GM23248 (cell line): Measurements from ENCODE around the gene CRAT. TPM values are rescaled to one million over a fixed set of nuclear protein-coding genes. Genes with fewer than 3 reads are reported as not detected.

Experiments
- DNase-seq: peaks from one replicate; pipeline ENCODE4 v3.0.0-alpha.2; 2015
- H2AFZ ChIP-seq: fragments of 200-600 bp; sonication (generic); 2 replicates; pipeline ENCODE4 v1.6.1; 2016; ENCODE audit warnings: antibody characterized with exemption
- H3F3A ChIP-seq: fragments of 200-600 bp; sonication (generic); 2 replicates; pipeline ENCODE4 v1.6.1; 2016; ENCODE audit warnings: mild to moderate bottlenecking, antibody characterized with exemption, mixed run types; ENCODE audit not compliant: insufficient read depth
- H3K27ac ChIP-seq: fragments of 200-600 bp; sonication (generic); 2 replicates; pipeline ENCODE4 v1.5.1; 2016; ENCODE audit warnings: mild to moderate bottlenecking
- H3K27me3 ChIP-seq: fragments of 200-600 bp; sonication (generic); replicated peaks from 2 replicates; pipeline ENCODE4 v1.6.1; 2016; ENCODE audit warnings: mild to moderate bottlenecking; ENCODE audit not compliant: insufficient read depth
- H3K36me3 ChIP-seq: fragments of 200-600 bp; sonication (generic); 2 replicates; pipeline ENCODE4 v1.6.1; 2016; ENCODE audit warnings: low read depth, mild to moderate bottlenecking
- H3K4me1 ChIP-seq: fragments of 200-600 bp; sonication (generic); 2 replicates; pipeline ENCODE4 v1.6.1; 2016; ENCODE audit warnings: mild to moderate bottlenecking; ENCODE audit not compliant: insufficient read depth
- H3K4me2 ChIP-seq: fragments of 200-600 bp; sonication (generic); one replicate; pipeline ENCODE4 v1.6.1; 2016; ENCODE audit warnings: mild to moderate bottlenecking; ENCODE audit not compliant: unreplicated experiment
- H3K4me3 ChIP-seq: fragments of 200-600 bp; sonication (generic); 2 replicates; pipeline ENCODE4 v1.5.1; 2016; ENCODE audit warnings: mild to moderate bottlenecking
- H3K79me2 ChIP-seq: fragments of 200-600 bp; sonication (generic); 2 replicates; pipeline ENCODE4 v1.6.1; 2016; ENCODE audit warnings: mild to moderate bottlenecking; ENCODE audit not compliant: insufficient read depth
- H3K9ac ChIP-seq: fragments of 200-600 bp; sonication (generic); 2 replicates; pipeline ENCODE4 v1.6.1; 2016; ENCODE audit warnings: mild to moderate bottlenecking
- H3K9me2 ChIP-seq: fragments of 200-600 bp; sonication (generic); 2 replicates; pipeline ENCODE4 v1.6.1; 2016; ENCODE audit warnings: mixed run types, mild to moderate bottlenecking, moderate library complexity; ENCODE audit not compliant: insufficient read depth
- H3K9me3 ChIP-seq: fragments of 200-600 bp; sonication (generic); one replicate; pipeline ENCODE4 v1.6.1; 2017; ENCODE audit warnings: low read depth
- H4K20me1 ChIP-seq: fragments of 200-600 bp; sonication (generic); 2 replicates; pipeline ENCODE4 v1.6.0; 2016; ENCODE audit not compliant: insufficient read depth
- EZH2 ChIP-seq: fragments of 200-600 bp; sonication (generic); IDR thresholded peaks from 2 replicates; pipeline ENCODE4 v1.6.1; 2018; ENCODE audit warnings: antibody characterized with exemption, mild to moderate bottlenecking; ENCODE audit not compliant: insufficient read depth, poor library complexity, severe bottlenecking
- EZH2phosphoT487 ChIP-seq: fragments of 200-600 bp; sonication (generic); IDR thresholded peaks from 2 replicates; pipeline ENCODE4 v1.6.1; 2018; ENCODE audit warnings: antibody characterized with exemption, moderate library complexity, mild to moderate bottlenecking, low read depth; ENCODE audit not compliant: insufficient read depth
- WGBS, 2 experiments: methylation state at CpG; one replicate each; pipeline ENCODE4 v1.1.6; 2015 to 2017; ENCODE audit warnings: low lambda C conversion rate in 2 of 2, low coverage in 1 of 2; ENCODE audit errors: missing lambda C conversion rate in 2 of 2; 5-methylcytosine and 5-hydroxymethylcytosine counted together
- in situ Hi-C: fragments of 300-500 bp; cut with MboI; formaldehyde crosslinking; loops from 2 replicates; pipeline ENCODE4 v1.15.0; 2020
- polyA plus RNA-seq: library from polyadenylated mRNA; unstranded; fragments of >200 nt; fragmentation: Nextera tagmentation; extraction: Ambion mirVana; gene quantifications from 2 replicates; pipeline ENCODE4 v1.2.1, GENCODE V29; 2016
- total RNA-seq: library from RNA; depleted of rRNA; stranded (reverse); fragments of >200 nt; shearing (Covaris generic); gene quantifications from 2 replicates; pipeline ENCODE4 v1.2.3, GENCODE V29; 2014; rRNA removed

The CRAT gene
- total and polyA plus RNA-seq, 2 experiments from 2014 or later: 55.4 to 61.4 TPM

DNA sequence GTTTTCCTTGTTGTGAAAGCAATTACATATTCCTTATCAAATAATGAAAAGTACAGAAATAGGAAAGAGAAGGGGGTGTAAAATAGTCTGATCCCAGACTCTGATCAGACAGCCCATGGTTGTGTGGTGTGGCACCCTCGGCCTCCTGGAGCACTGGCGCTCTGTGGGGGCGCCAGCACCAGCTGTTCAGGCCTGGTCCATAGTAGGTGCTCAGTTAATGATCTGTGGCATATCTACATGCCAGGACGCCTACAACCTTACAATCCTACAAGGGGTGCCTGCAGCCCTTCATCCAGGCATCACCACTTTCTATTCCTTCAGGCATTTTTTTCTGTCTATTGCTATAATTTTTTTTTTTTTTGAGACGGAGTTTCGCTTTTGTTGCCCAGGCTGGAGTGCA, 57.6 kb downstream of the CRAT start:
- Histone ChIP-seq H3K36me3 (no peaks in the 10 kb centered on the region; the same call in 1 of the 2 replicates), H3K4me2 (no peak overlapping the region), H3K9ac (no peak overlapping the region), H3K4me3 (no peak overlapping the region), H3K27ac (no peak overlapping the region), H3K9me2 (no peaks in the 10 kb centered on the region), H3K9me3 (no peaks in the 10 kb centered on the region), H2AFZ (no peak overlapping the region), H3K27me3 (no peaks in the 10 kb centered on the region), H3F3A (no peaks in the 10 kb centered on the region), H4K20me1 (no peaks in the 10 kb centered on the region), H3K79me2 (no peaks in the 10 kb centered on the region), H3K4me1 (no peaks in the 10 kb centered on the region)
- DNase-seq: no peak
- TF ChIP-seq EZH2 (no peak), EZH2phosphoT487 (no peak)
- in situ Hi-C loops: no loop called here
- WGBS, 2 experiments: 96 to 98% methylated on average over 6 of the region's 6 CpGs

DNA sequence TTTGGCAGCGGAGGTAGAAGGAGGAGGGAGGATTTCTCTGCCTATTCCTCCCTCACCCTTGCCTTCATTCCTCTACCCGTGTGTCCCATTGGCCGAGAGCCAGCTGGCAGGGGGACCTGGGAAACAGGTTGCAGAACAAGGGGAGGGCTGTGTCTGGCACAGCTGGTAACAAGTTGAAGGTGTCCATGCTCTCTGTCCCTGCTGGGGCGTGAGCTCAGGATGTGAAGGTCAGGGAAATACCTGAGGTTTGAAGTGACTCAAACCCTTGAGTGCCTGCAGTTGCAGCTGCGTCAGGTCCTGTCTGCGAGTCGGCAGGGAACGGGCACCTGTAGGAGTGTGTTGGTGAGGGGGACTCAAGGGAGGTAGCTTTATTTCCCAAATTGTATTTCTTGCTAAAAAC, 58.0 kb downstream of the CRAT start:
- WGBS, 2 experiments: 86 to 88% methylated on average over 8 of the region's 8 CpGs
- H3F3A ChIP-seq: no peaks in the 10 kb centered on the region
- no peak overlapping the region for H3K9ac ChIP-seq
- TF ChIP-seq EZH2: no peak
- TF ChIP-seq EZH2phosphoT487: no peak
- no peak overlapping the region for H3K27ac ChIP-seq
- H3K4me3 ChIP-seq: no peak overlapping the region
- H3K36me3 ChIP-seq: no peaks in the 10 kb centered on the region; the same call in 1 of the 2 replicates
- no peaks in the 10 kb centered on the region for H3K4me1 ChIP-seq
- no peak for DNase-seq
- in situ Hi-C loops: no loop called here
- no peaks in the 10 kb centered on the region for H3K27me3 ChIP-seq
- H3K79me2 ChIP-seq: no peaks in the 10 kb centered on the region
- no peaks in the 10 kb centered on the region for H3K9me3 ChIP-seq
- H3K9me2 ChIP-seq: no peaks in the 10 kb centered on the region
- H4K20me1 ChIP-seq: no peaks in the 10 kb centered on the region
- H3K4me2 ChIP-seq: no peak overlapping the region
- no peak overlapping the region for H2AFZ ChIP-seq

Other genes with a start within 250 kb of the CRAT start
- gene KYAT1, start 228.8 kb downstream of the CRAT start, total RNA-seq: 5.1 and 5.8 TPM in 2 replicates
- gene KYAT1, start 228.8 kb downstream of the CRAT start, polyA plus RNA-seq: 4.4 and 5.5 TPM in 2 replicates
- 35.2 and 37.9 TPM in 2 replicates for gene LRRC8A, start 228.7 kb downstream of the CRAT start, total RNA-seq
- 35.6 and 36.5 TPM in 2 replicates for gene LRRC8A, start 228.7 kb downstream of the CRAT start, polyA plus RNA-seq
- gene PHYHD1, start 189.8 kb downstream of the CRAT start, total RNA-seq: 4.4 and 4.7 TPM in 2 replicates
- 7.4 and 8.6 TPM in 2 replicates for gene PHYHD1, start 189.8 kb downstream of the CRAT start, polyA plus RNA-seq
- 31.1 and 36.1 TPM in 2 replicates for gene DOLK, start 163.2 kb downstream of the CRAT start, total RNA-seq
- gene DOLK, start 163.2 kb downstream of the CRAT start, polyA plus RNA-seq: 29.6 and 31.7 TPM in 2 replicates
- gene NUP188, start 163.1 kb downstream of the CRAT start, total RNA-seq: 45.9 and 57.0 TPM in 2 replicates
- gene NUP188, start 163.1 kb downstream of the CRAT start, polyA plus RNA-seq: 24.9 and 25.7 TPM in 2 replicates
- gene SH3GLB2, start 82.5 kb downstream of the CRAT start, total RNA-seq: 57.3 and 84.9 TPM in 2 replicates
- gene SH3GLB2, start 82.5 kb downstream of the CRAT start, polyA plus RNA-seq: 27.7 and 30.9 TPM in 2 replicates
- gene MIGA2, start 74.2 kb downstream of the CRAT start, total RNA-seq: 31.6 and 35.1 TPM in 2 replicates
- 10.7 and 12.4 TPM in 2 replicates for gene MIGA2, start 74.2 kb downstream of the CRAT start, polyA plus RNA-seq
- gene DOLPP1, start 29.7 kb downstream of the CRAT start, total RNA-seq: 11.5 and 11.6 TPM in 2 replicates
- gene DOLPP1, start 29.7 kb downstream of the CRAT start, polyA plus RNA-seq: 12.8 and 13.7 TPM in 2 replicates
- gene PTPA, start 622 bp upstream of the CRAT start, total RNA-seq: 96.9 and 113 TPM in 2 replicates
- gene PTPA, start 622 bp upstream of the CRAT start, polyA plus RNA-seq: 59.9 and 60.8 TPM in 2 replicates
- gene IER5L, start 67.5 kb upstream of the CRAT start, total RNA-seq: 69.4 and 81.7 TPM in 2 replicates
- 4.0 and 4.3 TPM in 2 replicates for gene IER5L, start 67.5 kb upstream of the CRAT start, polyA plus RNA-seq